ENCODE measurements around the gene CTDSPL. TPM values are rescaled to one million over a fixed set of nuclear protein-coding genes. Genes with fewer than 3 reads are reported as not detected.
A peak's percentile ranks its signal among the peaks of the same experiment; 100 is the strongest.

CTDSPL gene
- total RNA-seq, 1 donor: 34.7 TPM

- Histone ChIP-seq H3K4me3 (ENCODE audit: insufficient read depth, low read length) (no peak overlapping the region), H3K27ac (ENCODE audit: low read depth, low read length) (no peak overlapping the region), H3K79me2 (ENCODE audit: insufficient read depth, low read length) (no peaks in the 10 kb centered on the region), H3K9me3 (ENCODE audit: low read depth, low read length) (no peaks in the 10 kb centered on the region), H2AFZ (ENCODE audit: low read length) (no peak overlapping the region), H3K4me2 (ENCODE audit: insufficient read depth, low read length) (peak overlapping the region; percentile 93), H3K4me1 (ENCODE audit: insufficient read depth, low read length) (peaks cover 13% of the 10 kb centered on the region), H3K27me3 (ENCODE audit: insufficient read depth, low read length) (no peaks in the 10 kb centered on the region), H4K20me1 (ENCODE audit: insufficient read depth, low read length) (no peaks in the 10 kb centered on the region), H3K36me3 (ENCODE audit: insufficient read depth, low read length) (peaks cover 4% of the 10 kb centered on the region)
- TF ChIP-seq, protein P1, sequence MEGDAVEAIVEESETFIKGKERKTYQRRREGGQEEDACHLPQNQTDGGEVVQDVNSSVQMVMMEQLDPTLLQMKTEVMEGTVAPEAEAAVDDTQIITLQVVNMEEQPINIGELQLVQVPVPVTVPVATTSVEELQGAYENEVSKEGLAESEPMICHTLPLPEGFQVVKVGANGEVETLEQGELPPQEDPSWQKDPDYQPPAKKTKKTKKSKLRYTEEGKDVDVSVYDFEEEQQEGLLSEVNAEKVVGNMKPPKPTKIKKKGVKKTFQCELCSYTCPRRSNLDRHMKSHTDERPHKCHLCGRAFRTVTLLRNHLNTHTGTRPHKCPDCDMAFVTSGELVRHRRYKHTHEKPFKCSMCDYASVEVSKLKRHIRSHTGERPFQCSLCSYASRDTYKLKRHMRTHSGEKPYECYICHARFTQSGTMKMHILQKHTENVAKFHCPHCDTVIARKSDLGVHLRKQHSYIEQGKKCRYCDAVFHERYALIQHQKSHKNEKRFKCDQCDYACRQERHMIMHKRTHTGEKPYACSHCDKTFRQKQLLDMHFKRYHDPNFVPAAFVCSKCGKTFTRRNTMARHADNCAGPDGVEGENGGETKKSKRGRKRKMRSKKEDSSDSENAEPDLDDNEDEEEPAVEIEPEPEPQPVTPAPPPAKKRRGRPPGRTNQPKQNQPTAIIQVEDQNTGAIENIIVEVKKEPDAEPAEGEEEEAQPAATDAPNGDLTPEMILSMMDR (IDR thresholded peaks at IDR 0.05; ENCODE audit: extremely low read depth, low read depth, low read length): no peak
- DNase-seq (ENCODE audit: insufficient read length, low spot score, missing footprints): no peak
Observed at GRCh38 chr3:37993067-37993455, 131.4 kb downstream of the CTDSPL start.

DNA sequence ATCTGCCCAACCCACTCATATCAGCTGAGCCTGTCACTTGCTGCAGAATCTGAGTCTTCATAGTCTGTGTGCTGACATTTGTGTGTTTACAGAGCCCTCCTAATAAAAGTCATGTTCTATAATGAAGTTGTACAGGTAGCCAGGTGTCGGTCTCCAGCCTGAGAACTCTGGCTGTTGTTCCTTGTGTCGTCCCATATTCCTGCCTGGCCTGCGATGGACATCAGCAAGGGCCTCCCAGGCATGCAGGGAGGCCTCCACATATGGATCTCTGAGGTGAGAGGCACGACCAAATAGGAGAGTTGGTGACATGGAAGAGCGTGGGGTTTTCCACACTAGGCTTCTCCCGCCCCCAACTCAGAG lies 131.8 kb downstream of the CTDSPL start:
- Histone ChIP-seq H3K4me2 (ENCODE audit: insufficient read depth, low read length) (peak overlapping the region; percentile 93), H2AFZ (ENCODE audit: low read length) (peak overlapping the region; percentile 99), H3K27me3 (ENCODE audit: insufficient read depth, low read length) (no peaks in the 10 kb centered on the region), H3K79me2 (ENCODE audit: insufficient read depth, low read length) (no peaks in the 10 kb centered on the region), H3K4me1 (ENCODE audit: insufficient read depth, low read length) (peaks cover 14% of the 10 kb centered on the region), H3K9me3 (ENCODE audit: low read depth, low read length) (no peaks in the 10 kb centered on the region), H3K4me3 (ENCODE audit: insufficient read depth, low read length) (peak overlapping the region; percentile 85), H4K20me1 (ENCODE audit: insufficient read depth, low read length) (no peaks in the 10 kb centered on the region), H3K36me3 (ENCODE audit: insufficient read depth, low read length) (peaks cover 4% of the 10 kb centered on the region), H3K27ac (ENCODE audit: low read depth, low read length) (peak overlapping the region; percentile 81)
- TF ChIP-seq, protein P1 (IDR thresholded peaks at IDR 0.05; ENCODE audit: extremely low read depth, low read depth, low read length): no peak
- peak; percentile 13 for DNase-seq (ENCODE audit: insufficient read length, low spot score, missing footprints)

- H4K20me1 ChIP-seq (ENCODE audit: insufficient read depth, low read length): no peaks in the 10 kb centered on the region
- no peaks in the 10 kb centered on the region for H3K27me3 ChIP-seq (ENCODE audit: insufficient read depth, low read length)
- DNase-seq (ENCODE audit: insufficient read length, low spot score, missing footprints): peak; percentile 96
- H3K36me3 ChIP-seq (ENCODE audit: insufficient read depth, low read length): peaks cover 4% of the 10 kb centered on the region
- peak overlapping the region; percentile 85 for H3K4me3 ChIP-seq (ENCODE audit: insufficient read depth, low read length)
- H3K9me3 ChIP-seq (ENCODE audit: low read depth, low read length): no peaks in the 10 kb centered on the region
- no peaks in the 10 kb centered on the region for H3K79me2 ChIP-seq (ENCODE audit: insufficient read depth, low read length)
- H3K27ac ChIP-seq (ENCODE audit: low read depth, low read length): peak overlapping the region; percentile 81
- H2AFZ ChIP-seq (ENCODE audit: low read length): peak overlapping the region; percentile 99
- H3K4me1 ChIP-seq (ENCODE audit: insufficient read depth, low read length): peaks cover 18% of the 10 kb centered on the region
- H3K4me2 ChIP-seq (ENCODE audit: insufficient read depth, low read length): peak overlapping the region; percentile 93
- TF ChIP-seq, protein P1 (IDR thresholded peaks at IDR 0.05; ENCODE audit: extremely low read depth, low read depth, low read length): no peak
Observed at GRCh38 chr3:37993820-37994638, 132.3 kb downstream of the CTDSPL start.

- H3K79me2 ChIP-seq (ENCODE audit: insufficient read depth, low read length): no peaks in the 10 kb centered on the region
- H3K4me1 ChIP-seq (ENCODE audit: insufficient read depth, low read length): peaks cover 18% of the 10 kb centered on the region
- H3K4me2 ChIP-seq (ENCODE audit: insufficient read depth, low read length): peak overlapping the region; percentile 93
- TF ChIP-seq, protein P1 (IDR thresholded peaks at IDR 0.05; ENCODE audit: extremely low read depth, low read depth, low read length): no peak
- peak overlapping the region; percentile 85 for H3K4me3 ChIP-seq (ENCODE audit: insufficient read depth, low read length)
- H3K36me3 ChIP-seq (ENCODE audit: insufficient read depth, low read length): peaks cover 4% of the 10 kb centered on the region
- H3K9me3 ChIP-seq (ENCODE audit: low read depth, low read length): no peaks in the 10 kb centered on the region
- H3K27me3 ChIP-seq (ENCODE audit: insufficient read depth, low read length): no peaks in the 10 kb centered on the region
- H4K20me1 ChIP-seq (ENCODE audit: insufficient read depth, low read length): no peaks in the 10 kb centered on the region
- no peak for DNase-seq (ENCODE audit: insufficient read length, low spot score, missing footprints)
- peak overlapping the region; percentile 99 for H2AFZ ChIP-seq (ENCODE audit: low read length)
- H3K27ac ChIP-seq (ENCODE audit: low read depth, low read length): peak overlapping the region; percentile 81
Observed at GRCh38 chr3:37994639-37994972, 132.9 kb downstream of the CTDSPL start.

Measured in osteoblast (primary cell).